HEK293 (cell line): Measurements from ENCODE around the gene MRNIP.

ENCODE experiments used
- CTCF ChIP-seq: fragments of 450-650 bp; formaldehyde crosslinking; IDR thresholded peaks from 2 replicates; pipeline ENCODE4 v1.5.1; 2016; ENCODE audit warnings: missing biosample characterization, missing genetic modification characterization
- KLF10 ChIP-seq: fragments of 450-650 bp; IDR thresholded peaks from 2 replicates; pipeline ENCODE4 v1.5.1; 2018; ENCODE audit warnings: missing biosample characterization, mild to moderate bottlenecking, missing genetic modification characterization
- PBX3 ChIP-seq: sonication (generic); formaldehyde crosslinking; IDR thresholded peaks from 2 replicates; pipeline ENCODE4 v1.8.1; 2022; ENCODE audit warnings: mild to moderate bottlenecking, moderate library complexity, missing genetic modification reagents
- REST ChIP-seq: fragments of 450-650 bp; formaldehyde crosslinking; IDR thresholded peaks from 2 replicates; pipeline ENCODE4 v1.5.1; 2016; ENCODE audit warnings: missing biosample characterization, missing genetic modification characterization
- ZBTB21 ChIP-seq: fragments of 450-650 bp; formaldehyde crosslinking; IDR thresholded peaks from 2 replicates; pipeline ENCODE4 v1.5.1; 2017; ENCODE audit warnings: missing biosample characterization, missing genetic modification characterization
- ZNF274 ChIP-seq, 2 experiments: fragments of 200-500 bp in 1 of 2; fragments of 450-650 bp in 1 of 2; sonication (Bioruptor generic) in 1 of 2; formaldehyde crosslinking in 1 of 2; IDR thresholded peaks; 2 replicates each; pipeline versions ENCODE4 v1.5.1 to v1.6.1; 2014 to 2016; ENCODE audit warnings: borderline replicate concordance in 1 of 2, inconsistent platforms in 1 of 2, low read length in 1 of 2, missing biosample characterization in 1 of 2, missing genetic modification characterization in 1 of 2
- ZNF404 ChIP-seq: fragments of 450-650 bp; formaldehyde crosslinking; IDR thresholded peaks from 2 replicates; pipeline ENCODE4 v1.5.1; 2017; ENCODE audit warnings: missing biosample characterization, missing genetic modification characterization
- ZNF416 ChIP-seq: fragments of 450-650 bp; formaldehyde crosslinking; IDR thresholded peaks from 2 replicates; pipeline ENCODE4 v1.5.1; 2016; ENCODE audit warnings: missing biosample characterization, missing genetic modification characterization
- ZNF558 ChIP-seq: fragments of 450-650 bp; formaldehyde crosslinking; IDR thresholded peaks from 2 replicates; pipeline ENCODE4 v1.5.1; 2016; ENCODE audit warnings: missing biosample characterization, missing genetic modification characterization
- ZNF791 ChIP-seq: fragments of 450-650 bp; formaldehyde crosslinking; IDR thresholded peaks from 2 replicates; pipeline ENCODE4 v1.5.1; 2016; ENCODE audit warnings: missing biosample characterization, missing genetic modification characterization

- no peak for TF ChIP-seq ZNF416 (tag by site-specific recombination)
- TF ChIP-seq ZNF274 (IDR thresholded peaks at IDR 0.05; ENCODE audit: low read length), result no peak
- no peak for TF ChIP-seq ZNF274 (tag by site-specific recombination; IDR thresholded peaks at IDR 0.05; ENCODE audit: borderline replicate concordance)
- TF ChIP-seq ZBTB21 (tag by site-specific recombination), result no peak
- TF ChIP-seq ZNF791 (tag by site-specific recombination), result no peak
- no peak for TF ChIP-seq ZNF558
- TF ChIP-seq REST, result no peak
- no peak for TF ChIP-seq KLF10 (tag by site-specific recombination)
- TF ChIP-seq PBX3 (CRISPR knock-in tag), result no peak
- no peak for TF ChIP-seq CTCF (tag by site-specific recombination)
- TF ChIP-seq ZNF404 (tag by site-specific recombination), result no peak
Observed at GRCh38 chr5:179868541-179868940, 9.9 kb upstream of the MRNIP start.
